Activated T-helper 2 cell treated with anti-CD3 and anti-CD28 coated beads, Interferon-gamma antibody, Interleukin-2, Interleukin-4, amounts not matched to agents 10 μg/mL and 5 μg/mL and 100 μg/mL, durations not matched to agents 14 hours and 24 hours and 36 hours (primary cell): ENCODE data around the gene RGS1. TPM values are rescaled to one million over a fixed set of nuclear protein-coding genes. Genes with fewer than 3 reads are reported as not detected.

Experiments used
- DNase-seq: peaks from one replicate; pipeline ENCODE4 v3.0.0; 2021; ENCODE audit warnings: low spot score
- H3K27ac Mint-ChIP-seq: one replicate; pipeline ENCODE4 v1.8.0; 2021; ENCODE audit warnings: mixed read lengths
- H3K27me3 Mint-ChIP-seq: one replicate; pipeline ENCODE4 v1.8.0; 2021; ENCODE audit warnings: low read depth, mixed read lengths
- H3K36me3 Mint-ChIP-seq: one replicate; pipeline ENCODE4 v1.8.0; 2021; ENCODE audit warnings: low read depth, mixed read lengths
- H3K4me1 Mint-ChIP-seq: one replicate; pipeline ENCODE4 v1.8.0; 2021; ENCODE audit warnings: low read depth, mixed read lengths
- H3K4me3 Mint-ChIP-seq: one replicate; pipeline ENCODE4 v1.8.0; 2021; ENCODE audit warnings: low read depth, mild to moderate bottlenecking, moderate library complexity, mixed read lengths
- H3K9me3 Mint-ChIP-seq: one replicate; pipeline ENCODE4 v1.8.0; 2021; ENCODE audit warnings: mixed read lengths
- intact Hi-C: fragments of 100-400 bp; cut with micrococcal nuclease; formaldehyde crosslinking; loops from one replicate; pipeline ENCODE4 v1.15.1; 2023
- total RNA-seq: library from RNA; stranded (reverse); gene quantifications from 2 replicates; pipeline ENCODE4 v1.2.3, GENCODE V29; 2022

The RGS1 gene
- total RNA-seq, 1 donor from 2014 or later = 4.2 TPM

- Mint-ChIP-seq H3K27me3 (peaks cover 8% of the 10 kb centered on the region), H3K27ac (no peak overlapping the region), H3K4me1 (no peaks in the 10 kb centered on the region), H3K4me3 (no peak overlapping the region), H3K36me3 (no peaks in the 10 kb centered on the region), H3K9me3 (no peaks in the 10 kb centered on the region)
- no peak for DNase-seq
- intact Hi-C loops = no loop called here
These were observed 51.0 kb downstream of the RGS1 start for GRCh38 chr1:192626366-192627179.

GRCh38 chr1:192627901-192628300 lies 52.3 kb downstream of the RGS1 start:
- no peaks in the 10 kb centered on the region for H3K36me3 Mint-ChIP-seq
- H3K9me3 Mint-ChIP-seq = no peaks in the 10 kb centered on the region
- no peak overlapping the region for H3K4me3 Mint-ChIP-seq

GRCh38 chr1:192628396-192629057 lies 53.0 kb downstream of the RGS1 start:
- Mint-ChIP-seq H3K36me3 (no peaks in the 10 kb centered on the region), H3K9me3 (no peaks in the 10 kb centered on the region), H3K4me3 (no peak overlapping the region), H3K27me3 (peaks cover 14% of the 10 kb centered on the region), H3K4me1 (no peaks in the 10 kb centered on the region), H3K27ac (no peak overlapping the region)
- intact Hi-C loops = no loop called here
- DNase-seq = no peak

More at GRCh38 chr1:192627901-192628300, 52.3 kb downstream of the RGS1 start:
- H3K4me1 Mint-ChIP-seq = no peaks in the 10 kb centered on the region
- H3K27ac Mint-ChIP-seq = no peak overlapping the region
- H3K27me3 Mint-ChIP-seq = peaks cover 11% of the 10 kb centered on the region
- DNase-seq = no peak
- intact Hi-C loops = no loop called here

GRCh38 chr1:192629612-192630011 lies 54.0 kb downstream of the RGS1 start:
- Mint-ChIP-seq H3K27me3 (peaks cover 19% of the 10 kb centered on the region), H3K36me3 (no peaks in the 10 kb centered on the region), H3K27ac (no peak overlapping the region), H3K4me3 (no peak overlapping the region), H3K4me1 (no peaks in the 10 kb centered on the region), H3K9me3 (no peaks in the 10 kb centered on the region)
- no peak for DNase-seq
- intact Hi-C loops = no loop called here

Other genes with a start within 250 kb of the RGS1 start
- gene RGS13, start 60.4 kb downstream of the RGS1 start, total RNA-seq = not detected in 2 replicates
- gene RGS2, start 233.3 kb downstream of the RGS1 start, total RNA-seq = 5.0 and 5.8 TPM in 2 replicates